Transverse colon (tissue), 4 donors: Measurements from ENCODE around the gene MED25. TPM values are rescaled to one million over a fixed set of nuclear protein-coding genes. Genes with fewer than 3 reads are reported as not detected.

ENCODE experiments used
- DNase-seq: peaks from one replicate; pipeline ENCODE4 v3.0.0-alpha.2; 2019
- H3K27ac ChIP-seq, 4 donors: fragments of 200-600 bp; sonication (generic); 2 replicates each; pipeline ENCODE4 v1.5.1; 2016 to 2018; ENCODE audit warnings: inconsistent platforms in 4 of 4
- H3K27me3 ChIP-seq: fragments of 200-600 bp; sonication (generic); 2 replicates; pipeline ENCODE4 v1.5.1; 2017; ENCODE audit warnings: inconsistent platforms
- H3K36me3 ChIP-seq, 4 donors: fragments of 200-600 bp; sonication (generic); 2 replicates each; pipeline ENCODE4 v1.5.1; 2017 to 2019; ENCODE audit warnings: inconsistent platforms in 4 of 4
- H3K4me1 ChIP-seq, 4 donors: fragments of 200-600 bp; sonication (generic); 2 replicates each; pipeline ENCODE4 v1.5.1; 2017 to 2020; ENCODE audit warnings: inconsistent platforms in 4 of 4
- H3K4me3 ChIP-seq, 4 donors: fragments of 200-600 bp; sonication (generic); 1 replicate in 1 of 4; 2 replicates in 3 of 4; pipeline versions ENCODE4 v1.5.1 to v1.6.1; 2017 to 2019; ENCODE audit warnings: inconsistent platforms in 4 of 4
- H3K9me3 ChIP-seq, 2 donors: fragments of 200-600 bp; sonication (generic); 2 replicates each; pipeline ENCODE4 v1.5.1; 2017 to 2019; ENCODE audit warnings: inconsistent platforms in 2 of 2
- EP300 ChIP-seq: sonication (generic); formaldehyde crosslinking; IDR thresholded peaks from one replicate; pipeline ENCODE4 v1.6.1; 2017; ENCODE audit warnings: antibody characterized with exemption, low read depth
- POLR2A ChIP-seq: fragments of 450-650 bp; IDR thresholded peaks from one replicate; pipeline ENCODE4 v1.6.1; 2016; ENCODE audit warnings: antibody characterized with exemption, mild to moderate bottlenecking, moderate library complexity
- POLR2AphosphoS5 ChIP-seq, 3 donors: sonication (generic); formaldehyde crosslinking; IDR thresholded peaks; one replicate each; pipeline ENCODE4 v1.6.1; 2016; ENCODE audit warnings: antibody characterized with exemption in 3 of 3
- WGBS, 2 donors: methylation state at CpG; one replicate each; pipeline ENCODE4 v1.1.5; 2018; ENCODE audit warnings: low coverage in 1 of 2; 5-methylcytosine and 5-hydroxymethylcytosine counted together
- in situ Hi-C, 4 donors: fragments of 200-750 bp; cut with MboI; loops; one replicate each; pipeline versions ENCODE4 v1.15.0 to v1.15.1; 2017; ENCODE audit warnings: low sequenced_read_pairs in 3 of 4, low pct_ligation_motif_present in 1 of 4, low pct_unique_long_range_greater_than_20kb in 1 of 4
- intact Hi-C: fragments of 100-400 bp; cut with DNase I; formaldehyde crosslinking; loops from one replicate; pipeline ENCODE4 v1.15.1; 2023; ENCODE audit warnings: low total_unique reads
- total RNA-seq, 4 donors: library from RNA; depleted of rRNA; stranded (reverse); fragments of >200 nt; gene quantifications; one replicate each; pipeline ENCODE4 v1.1.0, GENCODE V29; 2016
- TF ChIP-seq, protein P1 (sequence below), 5 experiments: fragments of 200-600 bp in 3 of 5; fragments of 450-650 bp in 2 of 5; sonication (generic) in 3 of 5; IDR thresholded peaks; 1 replicate in 2 of 5; 2 replicates in 3 of 5; pipeline ENCODE4 v1.5.1; 2016 to 2017; ENCODE audit warnings: antibody characterized with exemption in 5 of 5, inconsistent platforms in 3 of 5, mild to moderate bottlenecking in 2 of 5, moderate library complexity in 1 of 5

Gene MED25
- total RNA-seq, 4 donors from 2014 or later, result 26.9 to 46.6 (median 38.7) TPM

GRCh38 chr19:49779731-49780555 lies 38.1 kb upstream of the MED25 start:
- 76% methylated on average over 8 to 11 of the region's 11 CpGs for WGBS, 2 donors
- Histone ChIP-seq H3K27me3 (no peaks in the 10 kb centered on the region), H3K27ac (no peak overlapping the region), H3K4me1 (no peaks in the 10 kb centered on the region), H3K4me3 (no peak overlapping the region), H3K9me3 (no peaks in the 10 kb centered on the region), H3K36me3 (peaks cover 0 to 21% (median 4%) of the 10 kb centered on the region in 4 donors)
- TF ChIP-seq POLR2A (no peak), EP300 (no peak), POLR2AphosphoS5 (IDR thresholded peaks at IDR 0.05) (no peak)
- TF ChIP-seq, protein P1, sequence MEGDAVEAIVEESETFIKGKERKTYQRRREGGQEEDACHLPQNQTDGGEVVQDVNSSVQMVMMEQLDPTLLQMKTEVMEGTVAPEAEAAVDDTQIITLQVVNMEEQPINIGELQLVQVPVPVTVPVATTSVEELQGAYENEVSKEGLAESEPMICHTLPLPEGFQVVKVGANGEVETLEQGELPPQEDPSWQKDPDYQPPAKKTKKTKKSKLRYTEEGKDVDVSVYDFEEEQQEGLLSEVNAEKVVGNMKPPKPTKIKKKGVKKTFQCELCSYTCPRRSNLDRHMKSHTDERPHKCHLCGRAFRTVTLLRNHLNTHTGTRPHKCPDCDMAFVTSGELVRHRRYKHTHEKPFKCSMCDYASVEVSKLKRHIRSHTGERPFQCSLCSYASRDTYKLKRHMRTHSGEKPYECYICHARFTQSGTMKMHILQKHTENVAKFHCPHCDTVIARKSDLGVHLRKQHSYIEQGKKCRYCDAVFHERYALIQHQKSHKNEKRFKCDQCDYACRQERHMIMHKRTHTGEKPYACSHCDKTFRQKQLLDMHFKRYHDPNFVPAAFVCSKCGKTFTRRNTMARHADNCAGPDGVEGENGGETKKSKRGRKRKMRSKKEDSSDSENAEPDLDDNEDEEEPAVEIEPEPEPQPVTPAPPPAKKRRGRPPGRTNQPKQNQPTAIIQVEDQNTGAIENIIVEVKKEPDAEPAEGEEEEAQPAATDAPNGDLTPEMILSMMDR (IDR thresholded peaks at IDR 0.05), result no peak
- in situ Hi-C loops, result no loop called here
- DNase-seq, result no peak
- intact Hi-C loops, result no loop called here

DNA sequence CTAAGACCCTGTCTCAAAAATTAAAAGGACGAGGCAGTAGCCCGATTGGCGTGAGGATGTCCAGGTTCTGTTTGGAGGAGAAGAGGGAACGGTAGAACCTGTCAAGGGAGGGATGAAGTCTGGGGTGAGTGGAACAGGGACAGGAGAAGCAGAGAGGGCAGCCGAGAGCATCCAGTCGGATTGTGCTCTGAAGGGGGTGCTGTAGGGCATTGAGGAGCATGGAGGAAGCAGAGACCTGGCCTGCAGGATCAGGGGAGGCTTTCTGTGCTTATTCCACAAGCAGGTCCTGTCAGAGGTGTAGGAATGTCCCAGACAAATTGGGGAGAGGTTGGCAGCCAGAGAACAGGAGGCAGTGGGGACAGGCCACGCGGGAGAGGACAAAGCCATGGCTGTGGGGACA lies 37.2 kb upstream of the MED25 start:
- Histone ChIP-seq H3K27ac (no peak overlapping the region), H3K4me3 (no peak overlapping the region), H3K4me1 (no peaks in the 10 kb centered on the region), H3K9me3 (no peaks in the 10 kb centered on the region), H3K27me3 (no peaks in the 10 kb centered on the region), H3K36me3 (peaks cover 0 to 21% (median 4%) of the 10 kb centered on the region in 4 donors)
- intact Hi-C loops, result no loop called here
- no peak for DNase-seq
- in situ Hi-C loops, result no loop called here
- no peak for TF ChIP-seq EP300
- TF ChIP-seq POLR2AphosphoS5 (IDR thresholded peaks at IDR 0.05), result no peak
- TF ChIP-seq, protein P1 (IDR thresholded peaks at IDR 0.05), result no peak
- TF ChIP-seq POLR2A, result no peak
- WGBS, 2 donors, result 87 to 100% methylated on average over 2 to 8 of the region's 8 CpGs

- TF ChIP-seq EP300, result no peak
- TF ChIP-seq POLR2AphosphoS5 (IDR thresholded peaks at IDR 0.05), result no peak
- TF ChIP-seq, protein P1 (IDR thresholded peaks at IDR 0.05), result no peak
- no peak for TF ChIP-seq POLR2A
- Histone ChIP-seq H3K27ac (no peak overlapping the region), H3K27me3 (no peaks in the 10 kb centered on the region), H3K4me3 (no peak overlapping the region), H3K4me1 (peaks cover 0 to 3% (median 0%) of the 10 kb centered on the region in 4 donors), H3K36me3 (peaks cover 0 to 21% (median 4%) of the 10 kb centered on the region in 4 donors), H3K9me3 (no peaks in the 10 kb centered on the region)
- intact Hi-C loops (no loop called here), in situ Hi-C loops (no loop called here)
- 60 to 91% methylated on average over 1 to 7 of the region's 7 CpGs for WGBS, 2 donors
- no peak for DNase-seq
These were observed 36.7 kb upstream of the MED25 start for GRCh38 chr19:49781394-49781793.

GRCh38 chr19:49782515-49782914 lies 35.6 kb upstream of the MED25 start:
- H3K36me3 ChIP-seq, result peaks cover 0 to 21% (median 4%) of the 10 kb centered on the region in 4 donors
- intact Hi-C loops (no loop called here), in situ Hi-C loops (no loop called here)
- DNase-seq, result no peak
- no peaks in the 10 kb centered on the region for H3K9me3 ChIP-seq
- no peaks in the 10 kb centered on the region for H3K27me3 ChIP-seq
- 97% methylated on average over 18 of the region's 18 CpGs; no CpG with 5 or more reads in 1 of the 2 donors for WGBS, 2 donors
- no peak overlapping the region for H3K4me3 ChIP-seq
- TF ChIP-seq POLR2AphosphoS5 (IDR thresholded peaks at IDR 0.05) (no peak), EP300 (no peak), POLR2A (no peak)
- TF ChIP-seq, protein P1 (IDR thresholded peaks at IDR 0.05), result no peak
- peaks cover 0 to 5% (median 0%) of the 10 kb centered on the region in 4 donors for H3K4me1 ChIP-seq
- no peak overlapping the region for H3K27ac ChIP-seq
